Astrocyte of the spinal cord (primary cell): Measurements from ENCODE around the gene SHISA8.

Experiments
- DNase-seq: peaks from one replicate; pipeline ENCODE4 v3.0.0; 2011; ENCODE audit warnings: low read depth, low spot score
- H3K4me3 ChIP-seq: 2 replicates; pipeline ENCODE4 v1.5.1; 2011; ENCODE audit warnings: low read depth, mild to moderate bottlenecking, low read length, moderate library complexity
- in situ Hi-C: cut with HindIII; loops from 2 replicates; pipeline ENCODE4 v1.10.0; 2017; ENCODE audit warnings: low sequenced_read_pairs
- TF ChIP-seq, protein P1 (sequence below): IDR thresholded peaks from 2 replicates; pipeline ENCODE4 v1.5.1; 2012; ENCODE audit warnings: low read depth, mild to moderate bottlenecking, low read length, inconsistent platforms

The SHISA8 gene

DNA sequence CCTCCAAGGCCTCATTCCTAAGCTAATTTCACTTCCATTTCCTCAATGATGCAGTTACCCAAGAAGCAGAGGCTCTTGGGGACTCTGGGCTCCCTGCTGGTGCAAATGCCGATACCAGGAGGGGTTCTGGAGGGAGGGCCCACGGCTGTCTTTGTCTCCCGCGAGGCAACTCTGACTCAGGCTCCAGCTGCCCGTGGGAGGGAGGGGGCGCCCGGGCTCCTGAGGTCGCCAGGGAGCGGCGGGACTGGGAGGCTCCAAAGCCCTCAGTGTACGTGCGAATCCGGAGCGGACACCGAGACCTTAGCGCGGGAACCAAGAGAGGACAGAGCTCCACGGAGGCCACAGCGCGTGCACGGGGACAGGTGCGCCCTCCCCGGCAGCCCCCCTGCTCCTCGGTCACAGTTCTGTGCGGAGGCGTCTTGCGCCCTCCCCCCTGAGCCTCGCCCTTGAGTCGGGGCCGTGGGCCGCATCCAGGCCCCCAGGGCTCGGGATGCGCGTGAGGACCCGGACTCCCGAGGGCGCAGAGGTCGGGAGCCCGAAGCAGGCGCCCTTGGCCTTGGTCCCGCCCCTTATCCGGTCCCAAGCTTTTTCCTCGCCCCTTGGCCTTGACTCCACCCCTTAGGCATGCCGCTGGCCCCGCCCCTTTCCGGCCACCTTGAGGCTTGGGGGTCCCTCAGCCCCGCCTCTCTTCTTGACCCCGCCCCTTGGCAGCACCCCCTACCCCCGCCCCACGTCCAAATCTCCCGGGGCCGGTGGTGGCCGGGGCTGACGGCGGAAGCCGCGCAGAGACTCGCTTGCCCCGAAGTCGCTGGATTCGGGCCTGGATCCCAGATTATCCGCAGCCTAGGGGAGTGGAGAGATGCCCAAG lies 4.7 kb upstream of the SHISA8 start:
- peak overlapping the region; percentile 29 for H3K4me3 ChIP-seq
- in situ Hi-C loops = no loop called here
- TF ChIP-seq, protein P1, sequence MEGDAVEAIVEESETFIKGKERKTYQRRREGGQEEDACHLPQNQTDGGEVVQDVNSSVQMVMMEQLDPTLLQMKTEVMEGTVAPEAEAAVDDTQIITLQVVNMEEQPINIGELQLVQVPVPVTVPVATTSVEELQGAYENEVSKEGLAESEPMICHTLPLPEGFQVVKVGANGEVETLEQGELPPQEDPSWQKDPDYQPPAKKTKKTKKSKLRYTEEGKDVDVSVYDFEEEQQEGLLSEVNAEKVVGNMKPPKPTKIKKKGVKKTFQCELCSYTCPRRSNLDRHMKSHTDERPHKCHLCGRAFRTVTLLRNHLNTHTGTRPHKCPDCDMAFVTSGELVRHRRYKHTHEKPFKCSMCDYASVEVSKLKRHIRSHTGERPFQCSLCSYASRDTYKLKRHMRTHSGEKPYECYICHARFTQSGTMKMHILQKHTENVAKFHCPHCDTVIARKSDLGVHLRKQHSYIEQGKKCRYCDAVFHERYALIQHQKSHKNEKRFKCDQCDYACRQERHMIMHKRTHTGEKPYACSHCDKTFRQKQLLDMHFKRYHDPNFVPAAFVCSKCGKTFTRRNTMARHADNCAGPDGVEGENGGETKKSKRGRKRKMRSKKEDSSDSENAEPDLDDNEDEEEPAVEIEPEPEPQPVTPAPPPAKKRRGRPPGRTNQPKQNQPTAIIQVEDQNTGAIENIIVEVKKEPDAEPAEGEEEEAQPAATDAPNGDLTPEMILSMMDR = no peak
- peak; percentile 45 for DNase-seq

DNA sequence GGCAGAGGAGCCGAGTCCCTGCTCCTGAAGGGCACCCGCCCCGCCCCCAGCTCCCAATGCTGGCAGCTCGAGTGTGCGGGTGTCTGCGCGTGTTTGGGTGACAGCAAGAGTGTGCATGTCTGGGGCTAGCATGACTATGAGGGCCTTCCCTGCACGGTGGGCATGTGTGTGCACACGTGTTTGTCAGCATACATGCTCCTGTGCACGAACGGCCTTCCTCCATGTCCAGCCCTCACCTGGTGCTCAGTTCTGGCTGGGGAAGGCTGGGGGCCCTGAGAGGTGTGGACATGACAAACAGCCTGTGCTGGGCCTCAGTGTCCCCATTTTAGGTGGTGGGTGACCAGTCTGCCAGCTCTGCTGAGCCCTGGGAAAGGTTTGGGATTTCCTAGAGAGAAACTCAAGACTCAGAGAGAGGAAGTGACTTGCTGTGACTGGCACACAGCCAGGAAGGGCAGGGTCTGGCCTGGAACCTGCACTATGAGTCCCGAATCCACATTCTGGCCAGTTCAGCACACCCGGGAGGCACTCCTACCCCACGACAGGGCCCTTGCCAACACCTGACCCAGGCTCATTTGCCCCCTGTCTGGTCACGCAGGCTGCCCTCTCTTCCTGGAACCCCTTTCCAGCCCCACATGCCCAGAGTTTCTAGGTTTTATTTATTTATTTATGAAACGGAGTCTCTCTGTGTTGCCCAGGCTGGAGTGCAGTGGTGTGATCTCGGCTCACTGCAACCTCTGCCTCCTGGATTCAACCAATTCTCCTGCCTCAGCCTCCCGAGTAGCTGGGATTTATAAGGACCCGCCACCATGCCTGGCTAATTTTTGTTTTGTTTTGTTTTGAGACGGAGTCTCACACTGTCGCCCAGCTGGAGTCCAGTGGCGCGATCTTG lies 3.3 kb upstream of the SHISA8 start:
- TF ChIP-seq, protein P1 = no peak
- no peak overlapping the region for H3K4me3 ChIP-seq
- in situ Hi-C loops = no loop called here
- peak; percentile 61 for DNase-seq

DNA sequence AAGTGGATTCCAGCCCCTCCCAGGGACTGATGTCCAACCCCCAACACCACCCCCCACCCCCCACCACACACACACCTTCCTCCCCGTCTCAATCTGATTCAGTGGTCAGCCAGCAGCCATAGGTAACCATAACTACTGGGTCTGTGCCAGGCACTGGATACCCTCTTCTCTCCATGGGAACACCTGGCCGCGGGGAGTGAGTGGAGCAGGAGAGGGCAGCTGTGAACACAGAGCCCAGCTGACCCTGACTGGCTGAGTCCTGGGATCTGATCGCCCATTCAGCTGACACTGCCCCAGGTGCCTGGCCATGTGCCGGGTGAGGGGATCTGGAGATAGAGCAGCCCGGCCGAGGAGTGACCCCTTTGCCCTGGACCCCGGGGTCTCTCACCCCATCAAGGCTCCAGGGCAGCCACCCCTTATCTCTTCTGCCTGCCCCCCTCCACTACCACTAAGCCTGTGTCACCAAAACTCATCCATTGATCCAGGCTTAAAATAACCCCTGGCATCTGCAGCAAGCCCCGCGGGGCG lies 2.6 kb upstream of the SHISA8 start:
- H3K4me3 ChIP-seq = no peak overlapping the region
- TF ChIP-seq, protein P1 = no peak
- in situ Hi-C loops = no loop called here
- DNase-seq = no peak

DNA sequence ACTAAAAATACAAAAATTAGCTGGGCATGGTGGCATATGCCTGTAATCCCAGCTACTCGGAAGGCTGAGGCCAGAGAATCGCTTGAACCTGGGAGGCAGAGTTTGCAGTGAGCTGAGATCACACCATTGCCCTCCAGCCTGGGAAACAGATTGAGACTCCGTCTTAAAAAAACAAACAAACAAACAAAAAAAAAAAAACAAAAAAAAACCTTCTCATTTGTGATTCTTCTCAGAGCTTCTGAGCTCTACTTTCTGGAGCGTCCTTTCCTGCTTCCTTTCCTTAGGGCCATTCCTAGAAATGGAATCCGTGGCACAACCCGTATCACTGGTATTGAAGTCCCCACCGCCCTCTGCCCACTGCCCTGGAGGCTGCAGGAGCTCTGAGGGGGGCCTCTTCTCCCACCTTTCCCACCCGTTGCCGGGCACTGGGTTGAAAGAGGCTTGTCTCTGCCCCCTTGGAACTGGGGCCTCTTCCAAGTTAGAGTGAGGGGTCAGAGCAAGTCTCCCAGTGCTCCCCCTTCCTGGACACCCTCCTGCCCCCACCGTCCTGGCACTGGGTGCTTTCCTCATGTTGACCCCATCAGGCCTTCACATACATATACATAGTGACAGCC lies 2.0 kb upstream of the SHISA8 start:
- in situ Hi-C loops = no loop called here
- no peak overlapping the region for H3K4me3 ChIP-seq
- DNase-seq = no peak
- TF ChIP-seq, protein P1 = no peak

DNA sequence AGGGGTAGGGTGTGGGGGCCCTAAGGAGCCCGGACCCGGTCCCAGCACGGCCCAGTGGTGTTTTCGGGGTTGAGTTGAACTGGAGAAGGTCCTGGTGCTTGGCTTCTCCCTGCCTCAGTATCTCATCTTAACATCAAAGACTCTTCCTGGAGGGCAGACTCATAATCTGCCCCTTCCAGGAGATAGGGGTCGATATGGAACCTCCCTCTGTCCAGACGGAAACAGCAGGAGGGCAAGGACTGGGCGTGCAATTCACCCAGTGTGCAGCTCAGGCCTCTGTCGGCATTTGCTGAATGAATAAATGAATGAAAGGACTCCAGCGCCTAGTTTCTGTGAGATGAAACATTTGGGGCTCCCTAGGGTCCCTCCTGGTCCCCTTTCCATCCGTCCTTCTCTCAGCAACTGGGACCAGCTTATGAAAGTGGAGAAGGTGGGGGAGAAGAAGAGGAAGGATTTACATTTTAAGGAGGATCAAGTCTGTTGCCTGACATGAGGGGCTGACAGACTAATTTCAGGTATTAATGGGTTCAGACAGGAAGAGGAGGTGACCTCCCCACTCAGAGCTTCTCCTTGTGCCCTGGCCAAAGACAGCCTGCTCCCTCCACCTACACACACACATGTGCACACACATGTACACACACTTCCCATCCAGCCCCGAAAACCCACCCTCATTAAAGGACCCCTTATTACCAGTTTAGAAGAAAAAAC lies 1.1 kb upstream of the SHISA8 start:
- no peak for DNase-seq
- TF ChIP-seq, protein P1 = no peak
- H3K4me3 ChIP-seq = no peak overlapping the region
- in situ Hi-C loops = no loop called here
